Mesendoderm (in vitro differentiated cells): Measurements from ENCODE around the gene CYTH1.
A peak's percentile ranks its signal among the peaks of the same experiment; 100 is the strongest.

Experiments used
- DNase-seq: peaks from one replicate; pipeline ENCODE4 v3.0.0; 2013
- H2AK5ac ChIP-seq: 2 replicates; pipeline ENCODE4 v1.6.1; 2013; ENCODE audit warnings: low read length, inconsistent platforms
- H2BK120ac ChIP-seq: 2 replicates; pipeline ENCODE4 v1.6.1; 2013; ENCODE audit warnings: low read depth, mild to moderate bottlenecking, low read length, moderate library complexity, mixed read lengths
- H2BK15ac ChIP-seq: replicated peaks from 2 replicates; pipeline ENCODE4 v1.6.1; 2013; ENCODE audit warnings: low read depth, mild to moderate bottlenecking, moderate library complexity
- H2BK5ac ChIP-seq: 2 replicates; pipeline ENCODE4 v1.6.1; 2013; ENCODE audit warnings: low read length, inconsistent platforms
- H3K18ac ChIP-seq: 2 replicates; pipeline ENCODE4 v1.6.1; 2013; ENCODE audit warnings: mild to moderate bottlenecking, low read length, mixed read lengths
- H3K23ac ChIP-seq: one replicate; pipeline ENCODE4 v1.6.1; 2013; ENCODE audit warnings: low read length
- H3K27ac ChIP-seq: 2 replicates; pipeline ENCODE4 v1.5.1; 2013; ENCODE audit warnings: low read depth, mild to moderate bottlenecking, inconsistent platforms, low read length, moderate library complexity
- H3K27me3 ChIP-seq: 2 replicates; pipeline ENCODE4 v1.6.1; 2013; ENCODE audit warnings: low read length, control low read depth, mild to moderate bottlenecking, inconsistent platforms; ENCODE audit not compliant: insufficient read depth, poor library complexity
- H3K36me3 ChIP-seq: 2 replicates; pipeline ENCODE4 v1.6.1; 2013; ENCODE audit warnings: low read length, inconsistent platforms; ENCODE audit not compliant: control insufficient read depth, insufficient read depth
- H3K4ac ChIP-seq: one replicate; pipeline ENCODE4 v1.6.1; 2013; ENCODE audit warnings: low read depth, mild to moderate bottlenecking, low read length, moderate library complexity
- H3K4me1 ChIP-seq: 2 replicates; pipeline ENCODE4 v1.6.1; 2013; ENCODE audit warnings: low read depth, low read length, inconsistent platforms; ENCODE audit not compliant: control insufficient read depth
- H3K4me2 ChIP-seq: 2 replicates; pipeline ENCODE4 v1.6.1; 2013; ENCODE audit warnings: low read length
- H3K4me3 ChIP-seq: 2 replicates; pipeline ENCODE4 v1.5.1; 2013; ENCODE audit warnings: mild to moderate bottlenecking, low read length
- H3K56ac ChIP-seq: one replicate; pipeline ENCODE4 v1.6.1; 2013; ENCODE audit warnings: low read length
- H3K79me1 ChIP-seq: 2 replicates; pipeline ENCODE4 v1.6.1; 2013; ENCODE audit warnings: low read length, inconsistent platforms
- H3K79me2 ChIP-seq: 2 replicates; pipeline ENCODE4 v1.6.1; 2013; ENCODE audit warnings: mild to moderate bottlenecking, low read length; ENCODE audit not compliant: control insufficient read depth, insufficient read depth
- H3K9ac ChIP-seq: 2 replicates; pipeline ENCODE4 v1.6.1; 2013; ENCODE audit warnings: low read length, inconsistent platforms
- H4K5ac ChIP-seq: one replicate; pipeline ENCODE4 v1.6.1; 2013; ENCODE audit warnings: low read length
- H4K8ac ChIP-seq: one replicate; pipeline ENCODE4 v1.6.1; 2013; ENCODE audit warnings: low read depth, mild to moderate bottlenecking, control low read depth, low read length, moderate library complexity
- WGBS: extraction: QIAGEN DNeasy Blood & Tissue Kit; methylation state at CpG from one replicate; pipeline ENCODE4 v1.1.7; 2013; ENCODE audit warnings: low lambda C conversion rate, missing lambda C conversion rate; ENCODE audit not compliant: insufficient coverage; ENCODE audit errors: extremely low coverage; 5-methylcytosine and 5-hydroxymethylcytosine counted together

The CYTH1 gene

GRCh38 chr17:78677303-78678221 is 104.5 kb downstream of the CYTH1 start:
- Histone ChIP-seq H3K27ac (no peak overlapping the region), H3K4ac (no peak overlapping the region), H3K36me3 (no peaks in the 10 kb centered on the region), H4K8ac (no peak overlapping the region), H2BK5ac (no peak overlapping the region), H3K79me2 (no peaks in the 10 kb centered on the region), H3K9ac (no peak overlapping the region), H3K27me3 (no peaks in the 10 kb centered on the region), H4K5ac (no peak overlapping the region), H3K18ac (no peak overlapping the region), H2AK5ac (no peak overlapping the region), H3K23ac (no peak overlapping the region), H3K56ac (no peak overlapping the region), H3K4me3 (no peak overlapping the region), H2BK120ac (no peak overlapping the region), H3K4me1 (peaks cover 2% of the 10 kb centered on the region), H2BK15ac (no peak overlapping the region), H3K4me2 (no peak overlapping the region), H3K79me1 (no peaks in the 10 kb centered on the region)
- DNase-seq: no peak
- WGBS: no CpG with 5 or more reads among the region's 25 CpGs

- Histone ChIP-seq H3K56ac (no peak overlapping the region), H2BK5ac (no peak overlapping the region), H3K4me3 (no peak overlapping the region), H2BK15ac (no peak overlapping the region), H2AK5ac (no peak overlapping the region), H3K27ac (no peak overlapping the region), H3K27me3 (no peaks in the 10 kb centered on the region), H3K4me2 (no peak overlapping the region), H3K23ac (no peak overlapping the region), H3K4ac (no peak overlapping the region), H3K18ac (no peak overlapping the region), H2BK120ac (no peak overlapping the region), H4K8ac (no peak overlapping the region), H4K5ac (no peak overlapping the region), H3K36me3 (no peaks in the 10 kb centered on the region), H3K79me2 (no peaks in the 10 kb centered on the region), H3K9ac (no peak overlapping the region), H3K79me1 (no peaks in the 10 kb centered on the region), H3K4me1 (peaks cover 2% of the 10 kb centered on the region)
- no CpG with 5 or more reads among the region's 26 CpGs for WGBS
- no peak for DNase-seq
Measured at GRCh38 chr17:78676412-78677302, 105.4 kb downstream of the CYTH1 start.

GRCh38 chr17:78675836-78676235 is 106.2 kb downstream of the CYTH1 start:
- Histone ChIP-seq H2BK5ac (no peak overlapping the region), H4K8ac (no peak overlapping the region), H4K5ac (no peak overlapping the region), H3K4ac (no peak overlapping the region), H3K36me3 (no peaks in the 10 kb centered on the region), H3K23ac (no peak overlapping the region), H3K79me1 (no peaks in the 10 kb centered on the region), H3K9ac (no peak overlapping the region), H3K4me1 (no peaks in the 10 kb centered on the region), H3K4me3 (no peak overlapping the region), H3K79me2 (no peaks in the 10 kb centered on the region), H2AK5ac (no peak overlapping the region), H3K4me2 (no peak overlapping the region), H2BK120ac (no peak overlapping the region), H3K56ac (no peak overlapping the region), H3K27ac (no peak overlapping the region), H2BK15ac (no peak overlapping the region), H3K18ac (no peak overlapping the region), H3K27me3 (no peaks in the 10 kb centered on the region)
- WGBS: no CpG with 5 or more reads among the region's 15 CpGs
- DNase-seq: no peak

- H2AK5ac ChIP-seq: no peak overlapping the region
- H4K5ac ChIP-seq: no peak overlapping the region
- H3K4me2 ChIP-seq: no peak overlapping the region
- no peaks in the 10 kb centered on the region for H3K79me1 ChIP-seq
- H3K27me3 ChIP-seq: no peaks in the 10 kb centered on the region
- no peak overlapping the region for H3K27ac ChIP-seq
- no peak overlapping the region for H2BK120ac ChIP-seq
- no CpG with 5 or more reads among the region's 17 CpGs for WGBS
- no peak for DNase-seq
- no peak overlapping the region for H3K4ac ChIP-seq
- H2BK15ac ChIP-seq: no peak overlapping the region
- no peak overlapping the region for H3K56ac ChIP-seq
- no peak overlapping the region for H3K4me3 ChIP-seq
- H3K79me2 ChIP-seq: no peaks in the 10 kb centered on the region
- no peak overlapping the region for H2BK5ac ChIP-seq
- H3K4me1 ChIP-seq: no peaks in the 10 kb centered on the region
- H4K8ac ChIP-seq: no peak overlapping the region
- no peak overlapping the region for H3K9ac ChIP-seq
- H3K36me3 ChIP-seq: no peaks in the 10 kb centered on the region
- no peak overlapping the region for H3K23ac ChIP-seq
- no peak overlapping the region for H3K18ac ChIP-seq
Measured at GRCh38 chr17:78675316-78675616, 106.8 kb downstream of the CYTH1 start.

GRCh38 chr17:78674595-78675315 is 107.3 kb downstream of the CYTH1 start:
- no peaks in the 10 kb centered on the region for H3K36me3 ChIP-seq
- no CpG with 5 or more reads among the region's 28 CpGs for WGBS

More at GRCh38 chr17:78674595-78675315, 107.3 kb downstream of the CYTH1 start:
- Histone ChIP-seq H3K27me3 (no peaks in the 10 kb centered on the region), H3K56ac (no peak overlapping the region), H2AK5ac (no peak overlapping the region), H4K5ac (no peak overlapping the region), H3K4me1 (no peaks in the 10 kb centered on the region), H2BK120ac (no peak overlapping the region), H4K8ac (no peak overlapping the region), H3K4ac (no peak overlapping the region), H3K79me1 (no peaks in the 10 kb centered on the region), H3K4me3 (no peak overlapping the region), H3K27ac (no peak overlapping the region), H3K23ac (no peak overlapping the region), H3K18ac (no peak overlapping the region), H3K79me2 (no peaks in the 10 kb centered on the region), H3K9ac (no peak overlapping the region), H2BK5ac (no peak overlapping the region), H3K4me2 (no peak overlapping the region), H2BK15ac (no peak overlapping the region)
- peak; percentile 65 for DNase-seq
